ENCODE measurements around the gene KIAA0513.
"Not testable (repeated sequence)": the region's sequence is repeated elsewhere in the genome, so short reads cannot be mapped to it uniquely, and the experiment has no call there.

KIAA0513 gene

GRCh38 chr16:85031451-85031850 is 3.9 kb downstream of the KIAA0513 start:
- DNase-seq, result no peak

- DNase-seq, result not testable (repeated sequence)
Observed at GRCh38 chr16:85032187-85032586, 4.6 kb downstream of the KIAA0513 start.

GRCh38 chr16:85033171-85033570 is 5.6 kb downstream of the KIAA0513 start:
- DNase-seq, result no peak

- no peak for DNase-seq
Observed at GRCh38 chr16:85034591-85035433, 7.2 kb downstream of the KIAA0513 start.

GRCh38 chr16:85036236-85037049 is 8.8 kb downstream of the KIAA0513 start:
- peak; percentile 34 for DNase-seq

- DNase-seq, result peak; percentile 43
Observed at GRCh38 chr16:85037050-85037410, 9.4 kb downstream of the KIAA0513 start.

GRCh38 chr16:85037721-85038120 is 10.1 kb downstream of the KIAA0513 start:
- DNase-seq, result no peak

GRCh38 chr16:85040685-85041084 is 13.1 kb downstream of the KIAA0513 start:
- no peak for DNase-seq

- no peak for DNase-seq
Observed at GRCh38 chr16:85041219-85042166, 13.9 kb downstream of the KIAA0513 start.

GRCh38 chr16:85042167-85042526 is 14.6 kb downstream of the KIAA0513 start:
- DNase-seq, result no peak

- no peak for DNase-seq
Observed at GRCh38 chr16:85042606-85043005, 15.0 kb downstream of the KIAA0513 start.

GRCh38 chr16:85045077-85045476 is 17.5 kb downstream of the KIAA0513 start:
- no peak for DNase-seq

- no peak for DNase-seq
Observed at GRCh38 chr16:85045641-85046471, 18.3 kb downstream of the KIAA0513 start.

GRCh38 chr16:85046472-85046916 is 18.9 kb downstream of the KIAA0513 start:
- DNase-seq, result no peak

- no peak for DNase-seq
Observed at GRCh38 chr16:85046931-85047866, 19.6 kb downstream of the KIAA0513 start.

- no peak for DNase-seq
Observed at GRCh38 chr16:85047867-85048455, 20.4 kb downstream of the KIAA0513 start.

- DNase-seq, result no peak
Observed at GRCh38 chr16:85048921-85049562, 21.4 kb downstream of the KIAA0513 start.

GRCh38 chr16:85049706-85050305 is 22.2 kb downstream of the KIAA0513 start:
- no peak for DNase-seq

GRCh38 chr16:85051067-85051581 is 23.5 kb downstream of the KIAA0513 start:
- DNase-seq, result no peak
